Measurements from ENCODE around the gene FGF5.
"Not testable (repeated sequence)": the region's sequence is repeated elsewhere in the genome, so short reads cannot be mapped to it uniquely, and the experiment has no call there.

The FGF5 gene

DNA sequence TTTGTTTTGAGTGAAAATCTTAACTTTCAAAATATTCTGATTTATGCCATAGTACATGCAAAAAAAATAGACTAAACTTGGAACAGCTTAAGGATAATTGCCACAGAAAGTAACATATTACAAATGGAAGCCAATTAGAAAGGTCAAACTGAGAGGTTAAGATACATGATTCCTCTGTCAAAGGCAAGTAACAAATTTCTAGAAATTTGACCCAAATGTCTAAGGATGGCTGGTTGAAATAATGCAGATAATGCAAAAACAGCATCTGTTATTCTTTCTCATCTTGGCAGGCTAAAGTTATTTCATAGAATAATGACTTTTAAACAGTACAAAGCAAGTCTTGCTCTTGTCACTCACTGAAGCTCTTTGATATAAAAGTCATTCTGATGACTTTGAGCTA is 10.5 kb downstream of the FGF5 start:
- TF ChIP-seq CTCF (IDR thresholded peaks at IDR 0.05; ENCODE audit: low read depth, low read length) = no peak
- DNase-seq = no peak
- H3K4me3 ChIP-seq (ENCODE audit: low read depth, low read length) = no peak overlapping the region
- no peaks in the 10 kb centered on the region for H3K27me3 ChIP-seq (ENCODE audit: insufficient read depth, low read depth, severe bottlenecking)
- no peak overlapping the region for H3K27ac ChIP-seq
- H3K9me3 ChIP-seq (ENCODE audit: severe bottlenecking) = no peaks in the 10 kb centered on the region
- no peaks in the 10 kb centered on the region for H3K36me3 ChIP-seq

GRCh38 chr4:80279751-80280150 is 13.3 kb downstream of the FGF5 start:
- Histone ChIP-seq H3K4me3 (ENCODE audit: low read depth, low read length) (no peak overlapping the region), H3K27me3 (ENCODE audit: insufficient read depth, low read depth, severe bottlenecking) (no peaks in the 10 kb centered on the region), H3K9me3 (ENCODE audit: severe bottlenecking) (no peaks in the 10 kb centered on the region), H3K36me3 (no peaks in the 10 kb centered on the region), H3K27ac (no peak overlapping the region)
- no peak for TF ChIP-seq CTCF (IDR thresholded peaks at IDR 0.05; ENCODE audit: low read depth, low read length)
- DNase-seq = no peak

GRCh38 chr4:80286451-80286850 is 20.0 kb downstream of the FGF5 start:
- no peak for DNase-seq
- Histone ChIP-seq H3K27ac (no peak overlapping the region), H3K36me3 (no peaks in the 10 kb centered on the region), H3K9me3 (ENCODE audit: severe bottlenecking) (no peaks in the 10 kb centered on the region), H3K4me3 (ENCODE audit: low read depth, low read length) (no peak overlapping the region), H3K27me3 (ENCODE audit: insufficient read depth, low read depth, severe bottlenecking) (no peaks in the 10 kb centered on the region)
- no peak for TF ChIP-seq CTCF (IDR thresholded peaks at IDR 0.05; ENCODE audit: low read depth, low read length)

GRCh38 chr4:80290665-80291064 is 24.2 kb downstream of the FGF5 start:
- not testable (repeated sequence) for H3K36me3 ChIP-seq; H3K27me3 ChIP-seq (ENCODE audit: insufficient read depth, low read depth, severe bottlenecking); DNase-seq; H3K9me3 ChIP-seq (ENCODE audit: severe bottlenecking); H3K4me3 ChIP-seq (ENCODE audit: low read depth, low read length); H3K27ac ChIP-seq

DNA sequence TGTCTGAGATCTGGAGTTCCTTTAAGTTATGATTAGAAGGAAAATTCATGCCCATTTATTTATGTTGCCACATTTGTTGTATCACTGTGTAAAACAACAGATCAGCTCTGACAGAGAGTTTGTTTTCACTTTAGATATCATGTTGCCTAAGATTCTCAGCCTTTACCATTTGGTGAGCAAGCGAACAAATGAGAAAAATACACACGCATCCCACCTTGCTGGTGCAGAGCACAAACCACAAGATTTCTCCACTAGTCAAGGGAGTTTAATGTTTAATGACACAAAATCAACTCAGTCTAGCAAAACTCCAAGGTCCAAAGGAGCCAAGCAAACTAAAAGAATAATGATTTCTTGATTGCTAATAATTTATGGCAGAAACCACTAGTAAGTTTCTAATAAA is 27.7 kb downstream of the FGF5 start:
- Histone ChIP-seq H3K4me3 (ENCODE audit: low read depth, low read length) (no peak overlapping the region), H3K9me3 (ENCODE audit: severe bottlenecking) (no peaks in the 10 kb centered on the region), H3K27ac (no peak overlapping the region), H3K36me3 (no peaks in the 10 kb centered on the region), H3K27me3 (ENCODE audit: insufficient read depth, low read depth, severe bottlenecking) (no peaks in the 10 kb centered on the region)
- TF ChIP-seq CTCF (IDR thresholded peaks at IDR 0.05; ENCODE audit: low read depth, low read length) = no peak
- DNase-seq = no peak

DNA sequence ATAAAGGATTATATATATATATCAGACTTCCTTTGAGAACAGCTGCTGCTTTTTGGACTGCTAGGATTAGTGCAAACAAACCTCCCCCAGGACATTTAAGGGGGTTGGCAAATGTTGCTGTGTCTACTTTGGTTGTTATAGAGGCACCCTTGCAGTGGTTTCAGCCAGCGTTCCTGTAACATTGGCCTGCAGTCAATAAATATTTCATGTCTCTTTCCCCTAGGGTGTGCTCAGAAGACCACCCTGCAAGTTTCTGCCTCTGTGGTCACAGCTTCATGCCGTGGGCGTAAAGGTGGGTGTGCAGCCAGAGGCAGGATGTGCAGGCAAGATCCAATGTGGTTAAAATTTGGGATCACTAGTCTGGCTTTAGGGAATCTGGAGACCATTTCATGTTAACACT is 28.9 kb downstream of the FGF5 start:
- TF ChIP-seq CTCF (IDR thresholded peaks at IDR 0.05; ENCODE audit: low read depth, low read length) = no peak
- no peaks in the 10 kb centered on the region for H3K27me3 ChIP-seq (ENCODE audit: insufficient read depth, low read depth, severe bottlenecking)
- no peak overlapping the region for H3K27ac ChIP-seq
- no peaks in the 10 kb centered on the region for H3K9me3 ChIP-seq (ENCODE audit: severe bottlenecking)
- no peak overlapping the region for H3K4me3 ChIP-seq (ENCODE audit: low read depth, low read length)
- H3K36me3 ChIP-seq = no peaks in the 10 kb centered on the region
- DNase-seq = no peak

All from WERI-Rb-1 (cell line).